Measurements from ENCODE around the gene HPN.
"Not testable (repeated sequence)": the region's sequence is repeated elsewhere in the genome, so short reads cannot be mapped to it uniquely, and the experiment has no call there.

Gene HPN

DNA sequence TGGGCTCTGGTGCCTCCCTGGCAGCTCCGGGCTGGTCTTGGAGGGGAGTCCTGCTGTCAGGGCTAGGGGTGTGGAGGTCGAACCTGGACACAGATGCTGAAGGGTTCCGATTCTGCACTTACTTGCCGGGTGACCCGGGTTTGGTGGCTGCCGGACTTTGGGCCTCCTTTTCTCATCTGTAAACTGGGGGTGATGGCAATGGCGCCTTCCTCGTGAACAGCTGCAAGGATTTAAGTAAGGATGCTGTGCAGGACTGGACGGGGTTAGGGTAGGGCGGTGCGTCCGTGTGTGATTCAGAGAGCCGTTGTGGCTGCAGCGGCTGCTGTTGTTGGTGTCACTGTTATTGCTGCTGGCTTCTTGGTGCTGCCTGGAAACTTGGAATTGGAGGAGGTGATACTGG is 2.4 kb downstream of the HPN start:
- no peak overlapping the region for H3K27ac ChIP-seq (ENCODE audit: low read depth in 2 of 2, low read length in 2 of 2)
- no peak overlapping the region for H3K4me3 ChIP-seq (ENCODE audit: low read length in 2 of 2)
- peaks cover 12 to 24% of the 10 kb centered on the region in 2 donors for H3K4me1 ChIP-seq (ENCODE audit: control insufficient read depth in 2 of 2, insufficient read depth in 2 of 2, low read length in 2 of 2)
- no peak overlapping the region for H3K9ac ChIP-seq (ENCODE audit: low read depth in 1 of 2, low read length in 2 of 2)
- H3K27me3 ChIP-seq (ENCODE audit: control insufficient read depth in 2 of 2, insufficient read depth in 2 of 2, low read length in 2 of 2): peaks cover 0 to 3% of the 10 kb centered on the region in 2 donors
- no peaks in the 10 kb centered on the region for H3K36me3 ChIP-seq (ENCODE audit: control insufficient read depth in 2 of 2, insufficient read depth in 2 of 2, low read length in 2 of 2)
- H3K9me3 ChIP-seq (ENCODE audit: control insufficient read depth in 2 of 2, low read length in 2 of 2): no peaks in the 10 kb centered on the region

DNA sequence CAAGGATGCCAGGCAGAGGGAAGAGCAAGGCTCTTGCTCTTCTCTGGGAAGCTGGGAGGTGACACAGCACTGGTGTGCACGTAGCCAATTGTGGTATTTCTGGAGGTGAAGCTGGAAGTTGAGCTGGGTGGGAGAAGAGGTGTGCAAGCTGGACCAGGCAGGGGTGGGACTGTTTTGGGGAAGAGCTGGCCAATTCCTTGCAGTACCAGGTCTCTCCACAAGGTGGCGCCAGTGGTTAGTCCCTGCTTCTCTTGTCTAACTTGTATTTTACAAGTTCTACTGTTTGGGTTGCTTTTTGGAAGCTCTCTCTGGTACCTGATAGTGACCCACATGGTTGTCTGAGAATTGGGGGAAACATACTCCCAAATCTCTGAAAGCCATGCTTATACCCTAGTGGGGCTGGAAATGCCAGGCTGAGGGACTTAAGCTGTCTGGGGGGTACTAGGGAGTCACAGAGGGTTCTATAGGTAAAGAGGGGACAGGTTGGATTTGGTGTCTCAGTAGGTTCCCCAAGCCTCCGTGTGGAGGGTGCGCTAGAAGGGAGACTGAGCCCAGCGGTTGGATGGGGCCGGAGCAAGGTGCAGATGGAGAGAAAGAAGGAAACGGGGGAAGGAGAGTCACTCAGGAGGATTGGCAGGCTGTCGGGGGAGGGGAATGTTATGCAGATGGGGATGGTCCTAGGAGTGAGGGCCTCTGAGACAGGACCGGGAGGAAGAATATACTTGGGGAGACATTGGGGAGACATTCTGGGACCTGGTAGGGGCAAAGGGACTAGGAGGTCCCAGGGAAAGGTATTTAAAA is 3.0 kb downstream of the HPN start:
- H3K27me3 ChIP-seq (ENCODE audit: control insufficient read depth in 2 of 2, insufficient read depth in 2 of 2, low read length in 2 of 2): no peaks in the 10 kb centered on the region
- H3K4me1 ChIP-seq (ENCODE audit: control insufficient read depth in 2 of 2, insufficient read depth in 2 of 2, low read length in 2 of 2): peaks cover 12 to 24% of the 10 kb centered on the region in 2 donors
- no peaks in the 10 kb centered on the region for H3K36me3 ChIP-seq (ENCODE audit: control insufficient read depth in 2 of 2, insufficient read depth in 2 of 2, low read length in 2 of 2)
- no peak overlapping the region for H3K9ac ChIP-seq (ENCODE audit: low read depth in 1 of 2, low read length in 2 of 2)
- no peak overlapping the region for H3K27ac ChIP-seq (ENCODE audit: low read depth in 2 of 2, low read length in 2 of 2)
- H3K9me3 ChIP-seq (ENCODE audit: control insufficient read depth in 2 of 2, low read length in 2 of 2): no peaks in the 10 kb centered on the region
- H3K4me3 ChIP-seq (ENCODE audit: low read length in 2 of 2): no peak overlapping the region

DNA sequence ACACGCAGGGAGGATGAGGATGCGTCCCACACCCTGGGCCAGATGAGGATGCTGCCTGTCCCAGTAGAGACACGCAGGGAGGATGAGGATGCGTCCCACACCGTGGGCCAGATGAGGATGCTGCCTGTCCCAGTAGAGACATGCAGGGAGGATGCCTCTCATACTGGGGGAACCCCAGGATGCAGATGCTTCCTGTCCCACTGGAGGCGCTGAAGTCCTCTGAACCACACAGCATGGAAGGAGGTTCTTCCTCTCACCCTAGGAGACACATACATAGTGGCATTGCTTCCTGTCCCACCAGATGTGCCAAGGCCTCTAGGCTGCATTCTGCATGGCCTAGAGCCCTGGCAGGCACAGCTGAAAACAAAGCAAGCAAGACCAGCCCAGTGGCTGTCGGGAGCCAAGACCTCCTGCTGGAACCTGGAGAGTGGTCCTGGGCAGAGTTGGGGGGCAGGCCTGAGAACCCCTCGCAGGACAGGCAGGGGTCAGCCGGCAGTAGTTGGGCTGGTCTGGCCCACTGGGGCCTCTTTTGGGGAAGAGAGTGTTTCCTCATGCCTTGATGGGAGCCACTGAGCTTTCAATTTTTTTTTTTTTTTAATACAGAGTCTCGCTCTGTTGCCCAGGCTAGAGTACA is 4.3 kb downstream of the HPN start:
- Histone ChIP-seq H3K9ac (ENCODE audit: low read depth in 1 of 2, low read length in 2 of 2) (no peak overlapping the region), H3K27me3 (ENCODE audit: control insufficient read depth in 2 of 2, insufficient read depth in 2 of 2, low read length in 2 of 2) (no peaks in the 10 kb centered on the region), H3K27ac (ENCODE audit: low read depth in 2 of 2, low read length in 2 of 2) (no peak overlapping the region), H3K36me3 (ENCODE audit: control insufficient read depth in 2 of 2, insufficient read depth in 2 of 2, low read length in 2 of 2) (no peaks in the 10 kb centered on the region), H3K4me1 (ENCODE audit: control insufficient read depth in 2 of 2, insufficient read depth in 2 of 2, low read length in 2 of 2) (peaks cover 5 to 14% of the 10 kb centered on the region in 2 donors), H3K9me3 (ENCODE audit: control insufficient read depth in 2 of 2, low read length in 2 of 2) (no peaks in the 10 kb centered on the region), H3K4me3 (ENCODE audit: low read length in 2 of 2) (no peak overlapping the region)

DNA sequence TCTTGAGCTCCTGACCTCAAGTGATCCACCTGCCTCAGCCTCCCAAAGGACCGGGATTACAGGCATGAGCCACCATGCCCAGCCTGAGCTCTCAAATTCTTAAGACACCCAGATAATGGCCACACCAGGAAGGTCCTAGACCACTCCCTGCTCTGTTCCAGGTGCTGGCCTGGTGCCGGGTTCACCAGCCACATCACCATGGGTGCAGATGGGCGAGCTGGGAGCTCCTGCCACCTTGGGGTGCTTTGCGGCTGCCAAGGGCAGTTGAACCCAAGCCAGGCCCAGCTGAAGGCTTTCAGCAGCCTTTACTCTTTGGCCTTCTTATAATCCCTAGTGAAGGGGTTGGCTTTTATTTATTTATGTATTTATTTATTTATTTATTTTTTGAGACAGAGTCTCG is 4.9 kb downstream of the HPN start:
- H3K4me3 ChIP-seq (ENCODE audit: low read length in 2 of 2): no peak overlapping the region
- H3K4me1 ChIP-seq (ENCODE audit: control insufficient read depth in 2 of 2, insufficient read depth in 2 of 2, low read length in 2 of 2): peaks cover 3 to 8% of the 10 kb centered on the region in 2 donors
- no peak overlapping the region for H3K9ac ChIP-seq (ENCODE audit: low read depth in 1 of 2, low read length in 2 of 2)
- no peak overlapping the region for H3K27ac ChIP-seq (ENCODE audit: low read depth in 2 of 2, low read length in 2 of 2)
- no peaks in the 10 kb centered on the region for H3K27me3 ChIP-seq (ENCODE audit: control insufficient read depth in 2 of 2, insufficient read depth in 2 of 2, low read length in 2 of 2)
- H3K9me3 ChIP-seq (ENCODE audit: control insufficient read depth in 2 of 2, low read length in 2 of 2): no peaks in the 10 kb centered on the region
- H3K36me3 ChIP-seq (ENCODE audit: control insufficient read depth in 2 of 2, insufficient read depth in 2 of 2, low read length in 2 of 2): no peaks in the 10 kb centered on the region

DNA sequence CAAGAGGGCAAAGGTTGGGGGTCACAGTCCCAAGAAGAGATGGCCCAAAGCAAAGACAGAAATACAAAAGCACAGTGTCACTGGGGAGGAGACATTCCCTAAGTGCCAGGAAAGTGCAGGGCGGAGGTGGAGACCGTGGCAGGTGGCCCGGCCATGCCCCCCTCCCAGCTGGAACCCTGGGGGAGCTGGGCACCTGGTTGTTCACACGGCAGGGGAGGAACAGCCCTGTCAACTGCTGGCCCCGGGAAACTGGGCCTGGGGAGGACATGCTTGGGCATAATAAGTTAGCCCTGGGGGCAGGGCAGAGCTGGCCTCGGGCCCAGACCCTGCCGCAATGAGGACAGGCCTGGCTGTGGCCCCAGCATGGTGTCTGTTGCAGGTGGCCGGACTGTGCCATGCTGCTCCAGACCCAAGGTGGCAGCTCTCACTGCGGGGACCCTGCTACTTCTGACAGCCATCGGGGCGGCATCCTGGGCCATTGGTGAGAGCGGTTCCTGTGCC is 7.4 kb downstream of the HPN start:
- Histone ChIP-seq H3K9me3 (ENCODE audit: control insufficient read depth in 2 of 2, low read length in 2 of 2) (no peaks in the 10 kb centered on the region), H3K36me3 (ENCODE audit: control insufficient read depth in 2 of 2, insufficient read depth in 2 of 2, low read length in 2 of 2) (no peaks in the 10 kb centered on the region), H3K27ac (ENCODE audit: low read depth in 2 of 2, low read length in 2 of 2) (no peak overlapping the region)

DNA sequence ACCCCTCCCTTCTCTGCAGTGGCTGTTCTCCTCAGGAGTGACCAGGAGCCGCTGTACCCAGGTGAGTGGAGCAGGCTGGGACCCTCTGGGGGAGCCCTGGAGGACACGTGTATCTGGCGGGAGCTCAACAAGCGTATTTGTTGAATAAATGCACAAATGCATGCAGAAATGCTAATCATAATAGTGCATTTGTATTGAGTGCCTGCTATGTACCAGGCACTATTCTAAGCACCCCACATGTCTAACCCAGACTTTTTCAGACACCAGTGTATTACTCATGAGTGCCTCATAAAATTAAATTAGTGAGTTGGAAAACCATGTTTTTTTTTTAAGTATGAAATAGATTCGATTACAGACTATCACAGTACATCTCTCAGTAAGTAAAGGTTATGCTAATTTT is 7.9 kb downstream of the HPN start:
- H3K27ac ChIP-seq (ENCODE audit: low read depth in 2 of 2, low read length in 2 of 2): no peak overlapping the region
- no peak overlapping the region for H3K4me3 ChIP-seq (ENCODE audit: low read length in 2 of 2)

More for the DNA sequence above, 7.4 kb downstream of the HPN start:
- Histone ChIP-seq H3K27me3 (ENCODE audit: control insufficient read depth in 2 of 2, insufficient read depth in 2 of 2, low read length in 2 of 2) (no peaks in the 10 kb centered on the region), H3K4me3 (ENCODE audit: low read length in 2 of 2) (no peak overlapping the region), H3K9ac (ENCODE audit: low read depth in 1 of 2, low read length in 2 of 2) (no peak overlapping the region), H3K4me1 (ENCODE audit: control insufficient read depth in 2 of 2, insufficient read depth in 2 of 2, low read length in 2 of 2) (no peaks in the 10 kb centered on the region)

DNA sequence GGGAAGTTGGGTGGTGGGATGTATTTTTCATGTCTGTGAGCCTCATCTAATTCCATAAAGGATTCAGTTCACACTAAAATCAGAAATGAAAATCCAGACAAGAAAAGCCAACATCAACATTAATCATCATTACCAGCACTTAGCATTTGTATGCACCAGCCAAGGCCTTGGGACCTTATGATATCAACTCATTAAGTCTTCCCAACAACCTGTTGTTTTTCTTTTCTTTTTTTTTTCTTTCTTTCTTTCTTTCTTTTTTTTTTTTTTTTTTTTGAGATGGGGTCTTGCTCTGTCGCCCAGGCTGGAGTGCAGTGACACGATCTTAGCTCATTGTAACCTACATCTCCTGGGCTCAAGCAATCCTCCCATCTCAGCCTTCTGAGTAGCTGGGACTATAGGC is 9.1 kb downstream of the HPN start:
- not testable (repeated sequence) for H3K4me1 ChIP-seq (ENCODE audit: control insufficient read depth in 2 of 2, insufficient read depth in 2 of 2, low read length in 2 of 2); H3K27me3 ChIP-seq (ENCODE audit: control insufficient read depth in 2 of 2, insufficient read depth in 2 of 2, low read length in 2 of 2); H3K4me3 ChIP-seq (ENCODE audit: low read length in 2 of 2); H3K9ac ChIP-seq (ENCODE audit: low read depth in 1 of 2, low read length in 2 of 2); H3K27ac ChIP-seq (ENCODE audit: low read depth in 2 of 2, low read length in 2 of 2); H3K36me3 ChIP-seq (ENCODE audit: control insufficient read depth in 2 of 2, insufficient read depth in 2 of 2, low read length in 2 of 2); H3K9me3 ChIP-seq (ENCODE audit: control insufficient read depth in 2 of 2, low read length in 2 of 2)

More for the DNA sequence above, 7.9 kb downstream of the HPN start:
- H3K27me3 ChIP-seq (ENCODE audit: control insufficient read depth in 2 of 2, insufficient read depth in 2 of 2, low read length in 2 of 2): no peaks in the 10 kb centered on the region
- H3K4me1 ChIP-seq (ENCODE audit: control insufficient read depth in 2 of 2, insufficient read depth in 2 of 2, low read length in 2 of 2): no peaks in the 10 kb centered on the region
- no peaks in the 10 kb centered on the region for H3K36me3 ChIP-seq (ENCODE audit: control insufficient read depth in 2 of 2, insufficient read depth in 2 of 2, low read length in 2 of 2)
- no peak overlapping the region for H3K9ac ChIP-seq (ENCODE audit: low read depth in 1 of 2, low read length in 2 of 2)
- H3K9me3 ChIP-seq (ENCODE audit: control insufficient read depth in 2 of 2, low read length in 2 of 2): no peaks in the 10 kb centered on the region

DNA sequence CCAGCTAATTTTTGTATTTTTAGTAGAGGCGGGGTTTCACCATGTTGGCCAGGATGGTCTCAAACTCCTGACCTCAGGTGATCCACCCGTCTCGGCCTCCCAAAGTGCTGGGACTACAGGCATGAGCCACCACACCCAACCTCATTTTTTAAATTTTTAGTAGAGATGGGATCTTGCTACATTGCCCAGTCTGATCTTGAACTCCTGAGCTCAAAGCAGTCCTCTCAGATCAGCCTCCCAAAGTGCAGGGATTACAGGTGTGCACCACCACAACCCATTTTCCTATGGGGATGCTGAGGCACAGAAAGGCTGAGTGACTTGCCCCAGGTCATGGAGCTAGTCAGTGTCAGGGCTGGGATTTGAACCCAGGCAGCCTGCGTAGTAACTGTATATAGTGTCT is 9.7 kb downstream of the HPN start:
- not testable (repeated sequence) for H3K9ac ChIP-seq (ENCODE audit: low read depth in 1 of 2, low read length in 2 of 2); H3K36me3 ChIP-seq (ENCODE audit: control insufficient read depth in 2 of 2, insufficient read depth in 2 of 2, low read length in 2 of 2); H3K27ac ChIP-seq (ENCODE audit: low read depth in 2 of 2, low read length in 2 of 2); H3K4me1 ChIP-seq (ENCODE audit: control insufficient read depth in 2 of 2, insufficient read depth in 2 of 2, low read length in 2 of 2); H3K9me3 ChIP-seq (ENCODE audit: control insufficient read depth in 2 of 2, low read length in 2 of 2); H3K4me3 ChIP-seq (ENCODE audit: low read length in 2 of 2); H3K27me3 ChIP-seq (ENCODE audit: control insufficient read depth in 2 of 2, insufficient read depth in 2 of 2, low read length in 2 of 2)

DNA sequence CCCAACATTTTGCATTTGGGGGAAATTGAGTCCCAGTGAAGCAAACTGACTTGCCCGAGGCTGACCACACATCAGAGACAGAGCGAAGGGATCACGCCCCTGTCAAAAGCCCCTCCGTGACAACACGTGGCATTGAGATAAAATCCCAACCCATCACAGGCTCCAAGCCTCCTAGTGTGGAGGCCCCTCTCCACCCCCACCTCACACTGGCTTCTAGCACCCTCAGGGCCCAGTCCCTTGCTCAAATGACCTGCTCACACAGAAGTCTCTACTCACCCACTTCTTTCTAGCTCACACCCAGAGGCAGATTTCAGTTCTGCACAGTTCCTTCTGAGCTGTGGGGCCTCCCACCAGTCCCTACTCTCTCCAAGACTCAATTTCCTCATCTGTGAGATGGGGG is 10.3 kb downstream of the HPN start:
- Histone ChIP-seq H3K27ac (ENCODE audit: low read depth in 2 of 2, low read length in 2 of 2) (no peak overlapping the region), H3K27me3 (ENCODE audit: control insufficient read depth in 2 of 2, insufficient read depth in 2 of 2, low read length in 2 of 2) (peaks cover 0 to 5% of the 10 kb centered on the region in 2 donors), H3K4me1 (ENCODE audit: control insufficient read depth in 2 of 2, insufficient read depth in 2 of 2, low read length in 2 of 2) (no peaks in the 10 kb centered on the region), H3K36me3 (ENCODE audit: control insufficient read depth in 2 of 2, insufficient read depth in 2 of 2, low read length in 2 of 2) (no peaks in the 10 kb centered on the region), H3K9me3 (ENCODE audit: control insufficient read depth in 2 of 2, low read length in 2 of 2) (no peaks in the 10 kb centered on the region), H3K9ac (ENCODE audit: low read depth in 1 of 2, low read length in 2 of 2) (no peak overlapping the region), H3K4me3 (ENCODE audit: low read length in 2 of 2) (no peak overlapping the region)

DNA sequence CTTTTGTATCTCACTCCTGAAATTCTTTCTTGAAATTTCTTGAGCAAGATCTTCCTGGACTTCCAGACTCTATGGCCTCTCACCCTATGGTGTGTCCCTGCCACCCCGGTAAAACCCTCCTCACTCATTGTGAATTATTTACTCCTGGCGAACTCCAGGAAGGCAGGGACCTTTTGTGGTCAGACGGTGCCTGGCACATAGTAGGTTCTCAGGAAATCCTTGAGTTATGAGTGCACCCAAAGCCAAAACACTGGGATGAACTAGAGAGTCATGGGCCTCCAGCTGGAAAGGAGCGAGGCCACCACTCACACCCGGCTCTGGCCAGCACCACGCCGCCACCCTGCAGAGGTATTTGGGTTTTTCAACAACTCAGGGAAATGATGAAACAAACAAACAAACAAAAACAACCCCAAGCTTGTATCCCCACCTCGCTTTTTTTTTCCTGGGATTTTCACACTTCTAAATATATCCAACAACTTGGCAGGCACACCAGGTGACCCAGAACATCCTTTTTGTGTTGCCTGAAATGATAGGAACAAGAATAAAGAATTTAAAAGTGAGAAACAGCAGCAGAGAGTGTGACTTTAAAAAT is 11.2 kb downstream of the HPN start:
- Histone ChIP-seq H3K4me1 (ENCODE audit: control insufficient read depth in 2 of 2, insufficient read depth in 2 of 2, low read length in 2 of 2) (no peaks in the 10 kb centered on the region), H3K9me3 (ENCODE audit: control insufficient read depth in 2 of 2, low read length in 2 of 2) (no peaks in the 10 kb centered on the region), H3K27ac (ENCODE audit: low read depth in 2 of 2, low read length in 2 of 2) (no peak overlapping the region), H3K36me3 (ENCODE audit: control insufficient read depth in 2 of 2, insufficient read depth in 2 of 2, low read length in 2 of 2) (no peaks in the 10 kb centered on the region), H3K27me3 (ENCODE audit: control insufficient read depth in 2 of 2, insufficient read depth in 2 of 2, low read length in 2 of 2) (peaks cover 0 to 5% of the 10 kb centered on the region in 2 donors), H3K4me3 (ENCODE audit: low read length in 2 of 2) (no peak overlapping the region), H3K9ac (ENCODE audit: low read depth in 1 of 2, low read length in 2 of 2) (no peak overlapping the region)

Data from mucosa of rectum (tissue), 2 donors.